Measurements from ENCODE around the gene LSR. TPM values are rescaled to one million over a fixed set of nuclear protein-coding genes. Genes with fewer than 3 reads are reported as not detected.
A peak's percentile ranks its signal among the peaks of the same experiment; 100 is the strongest.

LSR gene
- total and polyA plus RNA-seq, 2 of the 4 experiments (the other 2 are of a cell fraction) = 0.18 to 0.44 TPM

- H2BK5ac ChIP-seq (ENCODE audit: low read depth, low read length, poor library complexity, severe bottlenecking) = no peak overlapping the region
- no peak overlapping the region for H2AK9ac ChIP-seq (replicated peaks; ENCODE audit: low read depth, low read length, poor library complexity)
- in situ Hi-C loops (cut with MboI; ENCODE audit: low sequenced_read_pairs) (no loop called here), dilution Hi-C loops (cut with HindIII; ENCODE audit: low sequenced_read_pairs, unreplicated experiment) (no loop called here), intact Hi-C loops (cut with micrococcal nuclease) (no loop called here)
- H2BK20ac ChIP-seq (ENCODE audit: low read depth, low read length) = no peak overlapping the region
- no peak overlapping the region for H3K56ac ChIP-seq (ENCODE audit: extremely low read depth, insufficient read depth, low read length)
- no peak overlapping the region for H4K91ac ChIP-seq (ENCODE audit: insufficient read depth, low read depth, low read length)
- BruUV-seq (replicated peaks) = no TSS peak
- H3K27me3 ChIP-seq (ENCODE audit: control insufficient read depth, insufficient read depth, low read length) = peaks cover 25% of the 10 kb centered on the region
- H3K18ac ChIP-seq (ENCODE audit: low read depth, low read length) = no peak overlapping the region
- H2AK5ac ChIP-seq (ENCODE audit: low read depth, low read length) = no peak overlapping the region
- no peaks in the 10 kb centered on the region for H3K79me1 ChIP-seq (ENCODE audit: low read depth in 1 of 2, low read length in 2 of 2)
- H4K20me1 ChIP-seq (ENCODE audit: insufficient read depth, low read length) = no peaks in the 10 kb centered on the region
- H3K4me2 ChIP-seq (ENCODE audit: low read depth, low read length) = no peak overlapping the region
- H3K4me1 ChIP-seq (ENCODE audit: control insufficient read depth, insufficient read depth, low read length) = no peaks in the 10 kb centered on the region
- no peaks in the 10 kb centered on the region for H3K9me3 ChIP-seq (ENCODE audit: control insufficient read depth, insufficient read depth, low read length)
- ChIA-PET POLR2A (ENCODE audit: unreplicated experiment) (no interaction called here), CTCF (interaction anchor here (1.0 kb wide), 1 partner anchor 136 kb away, joined by 3 read pairs; the partner anchor contains the start of gene FXYD5)
- no peak overlapping the region for H2AFZ ChIP-seq (replicated peaks; ENCODE audit: low read length, poor library complexity)
- DNase-seq (no peak), ATAC-seq (ENCODE audit: low read depth) (no peak)
- H3K4ac ChIP-seq (ENCODE audit: low read depth, low read length) = no peak overlapping the region
- no peak overlapping the region for H4K8ac ChIP-seq (ENCODE audit: low read depth in 2 of 2, low read length in 2 of 2)
- no peak overlapping the region for H3K14ac ChIP-seq (replicated peaks; ENCODE audit: low read depth, low read length)
- H3K36me3 ChIP-seq (ENCODE audit: control insufficient read depth, insufficient read depth, low read length) = no peaks in the 10 kb centered on the region
- H3K9me1 ChIP-seq (ENCODE audit: insufficient read depth, low read length) = no peaks in the 10 kb centered on the region
- no peak overlapping the region for H3K23ac ChIP-seq (ENCODE audit: low read depth, low read length)
- H3K4me3 ChIP-seq (ENCODE audit: insufficient read depth, low read depth, low read length) = no peak overlapping the region
- TF ChIP-seq FOS (IDR thresholded peaks at IDR 0.05; ENCODE audit: low read depth, low read length) (no peak), POLR2A (IDR thresholded peaks at IDR 0.05; ENCODE audit: low read depth, low read length) (no peak), MAFK (IDR thresholded peaks at IDR 0.05; ENCODE audit: low read depth, low read length) (0 out of 2 replicates have a peak, but pooled peaks have one; percentile 20), MXI1 (IDR thresholded peaks at IDR 0.05; ENCODE audit: borderline replicate concordance, low read depth, low read length) (no peak), CHD1 (IDR thresholded peaks at IDR 0.05; ENCODE audit: low read depth, low read length) (no peak)
- no peak overlapping the region for H3K27ac ChIP-seq (ENCODE audit: insufficient read depth, low read length)
- H4K5ac ChIP-seq (ENCODE audit: low read depth, low read length) = no peak overlapping the region
- 88% methylated on average over 5 of the region's 20 CpGs; no CpG with 5 or more reads in 1 of the 2 experiments for WGBS, 2 experiments (ENCODE audit: extremely low coverage in 2 of 2, insufficient read length in 1 of 2)
- no peak overlapping the region for H3K9ac ChIP-seq (ENCODE audit: low read depth, low read length)
- no peak overlapping the region for H2BK15ac ChIP-seq (ENCODE audit: low read depth, low read length)
- H2BK120ac ChIP-seq (ENCODE audit: low read depth, low read length) = no peak overlapping the region
These were observed 41.8 kb downstream of the LSR start for GRCh38 chr19:35290381-35291127.

Measured in IMR-90 (cell line).